ENCODE results near the gene CHST5. TPM values are rescaled to one million over a fixed set of nuclear protein-coding genes. Genes with fewer than 3 reads are reported as not detected.
A peak's percentile ranks its signal among the peaks of the same experiment; 100 is the strongest.

The CHST5 gene
- total and polyA plus RNA-seq, 2 of the 13 experiments (the other 11 are each of a cell fraction or from before 2014, with no cell fraction given): 0.05 TPM; not detected in 1

- TF ChIP-seq FOXP4 (CRISPR knock-in tag; IDR thresholded peaks at IDR 0.05) (peak; percentile 21; the same call in 1 of the 2 replicates), LBX2 (CRISPR knock-in tag; IDR thresholded peaks at IDR 0.05; ENCODE audit: borderline replicate concordance) (no peak), PRDM10 (CRISPR knock-in tag; IDR thresholded peaks at IDR 0.05; ENCODE audit: low read depth) (no peak), ZNF276 (CRISPR knock-in tag; IDR thresholded peaks at IDR 0.05; ENCODE audit: low read depth) (no peak), ZBTB34 (CRISPR knock-in tag; IDR thresholded peaks at IDR 0.05) (no peak), ZNF772 (CRISPR knock-in tag; IDR thresholded peaks at IDR 0.05) (no peak), ZNF768 (CRISPR knock-in tag; IDR thresholded peaks at IDR 0.05) (no peak), ONECUT2 (CRISPR knock-in tag; IDR thresholded peaks at IDR 0.05) (no peak), YEATS2 (CRISPR knock-in tag; IDR thresholded peaks at IDR 0.05; ENCODE audit: borderline replicate concordance) (peak; percentile 58; the same call in 1 of the 2 replicates), ATF7-NPFF (CRISPR knock-in tag; IDR thresholded peaks at IDR 0.05; ENCODE audit: low read depth) (no peak), HMGA1 (CRISPR knock-in tag; conservative IDR thresholded peaks at IDR 0.05) (no peak), ZSCAN21 (CRISPR knock-in tag; IDR thresholded peaks at IDR 0.05; ENCODE audit: borderline replicate concordance) (no peak), TCF7 (IDR thresholded peaks at IDR 0.05; ENCODE audit: low read depth) (no peak), FOSL1 (CRISPR knock-in tag; IDR thresholded peaks at IDR 0.05; ENCODE audit: borderline replicate concordance) (no peak), GZF1 (CRISPR knock-in tag; IDR thresholded peaks at IDR 0.05) (no peak), SALL1 (CRISPR knock-in tag; IDR thresholded peaks at IDR 0.05) (peak; percentile 55; the same call in 1 of the 2 replicates), ZNF570 (CRISPR knock-in tag; IDR thresholded peaks at IDR 0.05; ENCODE audit: borderline replicate concordance) (no peak), ATF2 (CRISPR knock-in tag; IDR thresholded peaks at IDR 0.05) (no peak), PRPF4 (IDR thresholded peaks at IDR 0.05; ENCODE audit: low read depth, low read length, poor library complexity, severe bottlenecking) (no peak)
Observed at GRCh38 chr16:75506574-75506973, 29.3 kb downstream of the CHST5 start (continued).

Measured in HepG2 (cell line).